HCT116 (cell line): ENCODE results near the gene MAF. TPM values are rescaled to one million over a fixed set of nuclear protein-coding genes. Genes with fewer than 3 reads are reported as not detected.

ENCODE experiments used
- ATAC-seq: fragments of 200-7000 bp; cut with Tn5 transposase; 2 replicates; pipeline ENCODE4 v1.9.1; 2020; ENCODE audit warnings: mild to moderate bottlenecking, moderate library complexity
- BruUV-seq: library from RNA; stranded (reverse); fragments of 400-500 nt; replicated peaks from 2 replicates; lab custom pipeline; 2021; lab: Mats Ljungman, UMichigan
- CTCF ChIA-PET: fragments of 300-600 bp; sonication (Branson Sonifier 250); formaldehyde crosslinking; loops from one replicate; lab custom pipeline; 2021; ENCODE audit warnings: antibody characterized with exemption; lab: Charles Lee
- POLR2A ChIA-PET: fragments of 300-600, 350-600 bp; sonication (Branson Sonifier 250); formaldehyde crosslinking; loops from one replicate; lab custom pipeline; 2021; ENCODE audit warnings: antibody characterized with exemption; lab: Charles Lee
- RAD21 ChIA-PET, 2 experiments: fragments of 300-600 bp; sonication (Branson Sonifier 250); formaldehyde crosslinking; loops; one replicate each; lab custom pipeline; 2023; ENCODE audit warnings: low total read pairs in 2 of 2; ENCODE audit not compliant: uncharacterized antibody in 2 of 2, unreplicated experiment in 2 of 2, low non-redundant PET in 1 of 2; lab: Charles Lee
- DNase-seq: peaks from one replicate; pipeline ENCODE4 v3.0.0-alpha.2; 2010; ENCODE audit warnings: low read depth, low spot score
- H2AFZ ChIP-seq: fragments of 200-600 bp; shearing (Covaris generic), sonication (generic); 2 replicates; pipeline ENCODE4 v1.6.1; 2017; ENCODE audit warnings: low read depth, mixed run types, mixed read lengths, antibody characterized with exemption, low read length; ENCODE audit not compliant: poor library complexity, severe bottlenecking
- H3K27ac ChIP-seq: 2 replicates; pipeline ENCODE4 v1.5.1; 2012; ENCODE audit warnings: low read depth, low read length
- H3K27me3 ChIP-seq: fragments of 200-600 bp; sonication (generic); 2 replicates; pipeline ENCODE4 v1.6.1; 2016; ENCODE audit warnings: mixed run types, low read length, mixed read lengths; ENCODE audit not compliant: insufficient read depth
- H3K36me3 ChIP-seq, 2 experiments: fragments of 200-500 bp in 1 of 2; fragments of 200-600 bp in 1 of 2; sonication (Bioruptor generic) in 1 of 2; sonication (generic) in 1 of 2; 2 replicates each; pipeline versions ENCODE4 v1.5.1 to v1.6.1; 2014 to 2016; ENCODE audit warnings: low read length in 2 of 2, inconsistent platforms in 1 of 2, mixed read lengths in 1 of 2, mixed run types in 1 of 2; ENCODE audit not compliant: insufficient read depth in 2 of 2, control insufficient read depth in 1 of 2
- H3K4me1 ChIP-seq, 2 experiments: fragments of 200-600 bp in 1 of 2; sonication (generic) in 1 of 2; 2 replicates each; pipeline versions ENCODE4 v1.5.1 to v1.6.1; 2012 to 2017; ENCODE audit warnings: low read length in 2 of 2, inconsistent platforms in 1 of 2, mild to moderate bottlenecking in 1 of 2, mixed read lengths in 1 of 2, mixed run types in 1 of 2, moderate library complexity in 1 of 2; ENCODE audit not compliant: insufficient read depth in 2 of 2, control insufficient read depth in 1 of 2
- H3K4me2 ChIP-seq: fragments of 200-600 bp; sonication (generic); 2 replicates; pipeline ENCODE4 v1.6.1; 2017; ENCODE audit warnings: mixed run types, low read length, mixed read lengths
- H3K4me3 ChIP-seq, 2 experiments: fragments of 200-600 bp in 1 of 2; sonication (generic) in 1 of 2; replicated peaks in 1 of 2; 2 replicates each; pipeline ENCODE4 v1.5.1; 2011 to 2016; ENCODE audit warnings: low read length in 2 of 2, control low read depth in 1 of 2, low read depth in 1 of 2, mild to moderate bottlenecking in 1 of 2, mixed read lengths in 1 of 2, mixed run types in 1 of 2
- H3K79me2 ChIP-seq: fragments of 200-600 bp; sonication (generic); 2 replicates; pipeline ENCODE4 v1.6.1; 2017; ENCODE audit warnings: mild to moderate bottlenecking, mixed run types, low read length, moderate library complexity, mixed read lengths; ENCODE audit not compliant: insufficient read depth
- H3K9ac ChIP-seq: fragments of 200-600 bp; sonication (generic); 2 replicates; pipeline ENCODE4 v1.6.1; 2016; ENCODE audit warnings: low read length, mixed read lengths
- H3K9me2 ChIP-seq: fragments of 200-600 bp; sonication (generic), shearing (Covaris generic); 2 replicates; pipeline ENCODE4 v1.6.1; 2017; ENCODE audit warnings: mixed run types, mild to moderate bottlenecking, moderate library complexity; ENCODE audit not compliant: insufficient read depth
- H3K9me3 ChIP-seq, 2 experiments: fragments of 200-500 bp in 1 of 2; fragments of 200-600 bp in 1 of 2; sonication (Bioruptor generic) in 1 of 2; sonication (generic) in 1 of 2; 2 replicates each; pipeline ENCODE4 v1.6.1; 2014 to 2017; ENCODE audit warnings: low read length in 2 of 2, mixed read lengths in 2 of 2, inconsistent platforms in 1 of 2, low read depth in 1 of 2, mild to moderate bottlenecking in 1 of 2, mixed run types in 1 of 2, moderate library complexity in 1 of 2; ENCODE audit not compliant: control insufficient read depth in 1 of 2, insufficient read depth in 1 of 2
- H4K20me1 ChIP-seq: fragments of 200-600 bp; sonication (generic), shearing (Covaris generic); 2 replicates; pipeline ENCODE4 v1.6.1; 2017; ENCODE audit warnings: mixed run types, mild to moderate bottlenecking, moderate library complexity; ENCODE audit not compliant: insufficient read depth
- CBX3 ChIP-seq: IDR thresholded peaks from 2 replicates; pipeline ENCODE4 v1.6.1; 2012; ENCODE audit warnings: low read depth
- CEBPB ChIP-seq: IDR thresholded peaks from 2 replicates; pipeline ENCODE4 v1.6.1; 2012; ENCODE audit warnings: low read depth
- ELF1 ChIP-seq: IDR thresholded peaks from 2 replicates; pipeline ENCODE4 v1.6.1; 2012; ENCODE audit warnings: low read depth, borderline replicate concordance
- EZH2phosphoT487 ChIP-seq: fragments of 200-600 bp; IDR thresholded peaks from 2 replicates; pipeline ENCODE4 v1.6.1; 2018; ENCODE audit warnings: antibody characterized with exemption, borderline replicate concordance
- POLR2A ChIP-seq: IDR thresholded peaks from 2 replicates; pipeline ENCODE4 v1.7.0; 2011; ENCODE audit warnings: borderline replicate concordance; ENCODE audit not compliant: insufficient read depth, insufficient read length; ENCODE audit errors: extremely low read depth
- RAD21 ChIP-seq: IDR thresholded peaks from 2 replicates; pipeline ENCODE4 v1.6.1; 2012; ENCODE audit warnings: low read depth, mild to moderate bottlenecking
- SP1 ChIP-seq: IDR thresholded peaks from 2 replicates; pipeline ENCODE4 v1.6.1; 2012; ENCODE audit warnings: low read depth
- SRF ChIP-seq: IDR thresholded peaks from 2 replicates; pipeline ENCODE4 v1.6.1; 2012; ENCODE audit warnings: low read depth
- TCF7L2 ChIP-seq: IDR thresholded peaks from 2 replicates; pipeline ENCODE4 v1.7.0; 2011; ENCODE audit warnings: borderline replicate concordance, inconsistent platforms; ENCODE audit not compliant: insufficient read depth, insufficient read length; ENCODE audit errors: extremely low read depth
- ZFX ChIP-seq: fragments of 450-650 bp; IDR thresholded peaks from 2 replicates; pipeline ENCODE4 v1.6.1; 2017
- intact Hi-C: fragments of 100-400 bp; cut with micrococcal nuclease; formaldehyde crosslinking; loops from 2 replicates; pipeline ENCODE4 v1.10.0; 2022
- total RNA-seq: library from RNA; stranded (reverse); gene quantifications from one replicate; pipeline ENCODE4 v1.2.1, GENCODE V29; 2021; ENCODE audit not compliant: unreplicated experiment
- TF ChIP-seq, protein P1 (sequence below): IDR thresholded peaks from 2 replicates; pipeline ENCODE4 v1.6.1; 2012
- TF ChIP-seq, protein P2 (sequence below): IDR thresholded peaks from 2 replicates; pipeline ENCODE4 v1.6.1; 2011; ENCODE audit warnings: mild to moderate bottlenecking, low read length, moderate library complexity; ENCODE audit not compliant: insufficient replicate concordance; ENCODE audit errors: extremely low read depth
- TF ChIP-seq, protein P3 (sequence below): IDR thresholded peaks from 2 replicates; pipeline ENCODE4 v1.6.1; 2012; ENCODE audit warnings: low read depth
- TF ChIP-seq, protein P4 (sequence below): IDR thresholded peaks from 2 replicates; pipeline ENCODE4 v1.6.1; 2012

The MAF gene
- total RNA-seq, 1 experiment from 2014 or later: 0.27 TPM

DNA sequence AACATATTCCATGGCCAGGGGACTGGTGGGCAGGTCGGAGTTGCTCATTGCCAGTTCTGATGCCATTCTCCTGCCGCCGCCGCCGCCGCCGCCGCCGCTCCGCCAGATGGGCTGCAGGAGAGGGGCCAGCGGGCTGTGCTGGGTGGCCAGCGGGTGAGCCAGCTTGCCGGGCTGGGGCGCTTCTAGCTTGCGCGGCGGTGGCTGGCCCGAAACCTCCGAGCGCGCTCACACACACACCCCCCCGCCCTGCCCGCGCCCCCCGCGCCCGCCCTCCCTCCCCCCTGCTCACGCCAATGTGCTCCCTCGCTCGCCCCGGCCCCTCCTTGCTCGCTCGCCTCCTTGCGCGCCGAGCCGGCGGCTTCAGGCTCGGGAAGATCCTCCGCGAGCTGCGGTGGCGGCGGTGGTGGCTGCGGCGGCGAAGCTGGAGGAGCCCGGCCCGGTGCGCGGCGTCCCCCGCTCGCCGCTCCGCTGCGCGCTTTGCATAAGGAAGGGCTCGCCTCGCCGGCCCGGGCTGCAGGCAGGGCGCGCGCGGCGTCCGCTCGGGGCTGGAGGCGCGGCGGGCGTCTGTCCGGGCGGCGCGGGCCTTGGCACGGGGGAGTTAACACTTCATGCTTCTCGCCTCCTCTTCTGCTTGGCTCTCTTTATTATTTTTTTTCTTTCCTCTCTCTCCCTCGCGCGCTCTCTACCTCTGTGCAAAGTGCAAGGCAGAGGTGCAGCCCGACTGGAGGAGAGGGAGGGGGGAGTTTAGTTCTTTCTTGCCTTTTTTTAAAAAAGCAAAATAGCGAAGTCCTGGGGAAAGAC is 500 bp downstream of the MAF start:
- no peak overlapping the region for H3K4me2 ChIP-seq
- no TSS peak for BruUV-seq
- no peak for ATAC-seq

More for the DNA sequence above, 500 bp downstream of the MAF start:
- intact Hi-C loops: no loop called here
- no peaks in the 10 kb centered on the region for H3K4me1 ChIP-seq
- no peak overlapping the region for H3K27ac ChIP-seq
- H3K36me3 ChIP-seq: no peaks in the 10 kb centered on the region
- peaks cover 9 to 32% of the 10 kb centered on the region in 2 experiments; a peak in 2 of 4 replicates for H3K9me3 ChIP-seq
- H3K9me2 ChIP-seq: no peaks in the 10 kb centered on the region
- H3K9ac ChIP-seq: no peak overlapping the region
- TF ChIP-seq, protein P1, sequence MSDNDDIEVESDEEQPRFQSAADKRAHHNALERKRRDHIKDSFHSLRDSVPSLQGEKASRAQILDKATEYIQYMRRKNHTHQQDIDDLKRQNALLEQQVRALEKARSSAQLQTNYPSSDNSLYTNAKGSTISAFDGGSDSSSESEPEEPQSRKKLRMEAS: no peak
- TF ChIP-seq, protein P2, sequence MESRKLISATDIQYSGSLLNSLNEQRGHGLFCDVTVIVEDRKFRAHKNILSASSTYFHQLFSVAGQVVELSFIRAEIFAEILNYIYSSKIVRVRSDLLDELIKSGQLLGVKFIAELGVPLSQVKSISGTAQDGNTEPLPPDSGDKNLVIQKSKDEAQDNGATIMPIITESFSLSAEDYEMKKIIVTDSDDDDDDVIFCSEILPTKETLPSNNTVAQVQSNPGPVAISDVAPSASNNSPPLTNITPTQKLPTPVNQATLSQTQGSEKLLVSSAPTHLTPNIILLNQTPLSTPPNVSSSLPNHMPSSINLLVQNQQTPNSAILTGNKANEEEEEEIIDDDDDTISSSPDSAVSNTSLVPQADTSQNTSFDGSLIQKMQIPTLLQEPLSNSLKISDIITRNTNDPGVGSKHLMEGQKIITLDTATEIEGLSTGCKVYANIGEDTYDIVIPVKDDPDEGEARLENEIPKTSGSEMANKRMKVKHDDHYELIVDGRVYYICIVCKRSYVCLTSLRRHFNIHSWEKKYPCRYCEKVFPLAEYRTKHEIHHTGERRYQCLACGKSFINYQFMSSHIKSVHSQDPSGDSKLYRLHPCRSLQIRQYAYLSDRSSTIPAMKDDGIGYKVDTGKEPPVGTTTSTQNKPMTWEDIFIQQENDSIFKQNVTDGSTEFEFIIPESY: no peak
- no peak for TF ChIP-seq POLR2A
- no peak for TF ChIP-seq CEBPB
- TF ChIP-seq, protein P3, sequence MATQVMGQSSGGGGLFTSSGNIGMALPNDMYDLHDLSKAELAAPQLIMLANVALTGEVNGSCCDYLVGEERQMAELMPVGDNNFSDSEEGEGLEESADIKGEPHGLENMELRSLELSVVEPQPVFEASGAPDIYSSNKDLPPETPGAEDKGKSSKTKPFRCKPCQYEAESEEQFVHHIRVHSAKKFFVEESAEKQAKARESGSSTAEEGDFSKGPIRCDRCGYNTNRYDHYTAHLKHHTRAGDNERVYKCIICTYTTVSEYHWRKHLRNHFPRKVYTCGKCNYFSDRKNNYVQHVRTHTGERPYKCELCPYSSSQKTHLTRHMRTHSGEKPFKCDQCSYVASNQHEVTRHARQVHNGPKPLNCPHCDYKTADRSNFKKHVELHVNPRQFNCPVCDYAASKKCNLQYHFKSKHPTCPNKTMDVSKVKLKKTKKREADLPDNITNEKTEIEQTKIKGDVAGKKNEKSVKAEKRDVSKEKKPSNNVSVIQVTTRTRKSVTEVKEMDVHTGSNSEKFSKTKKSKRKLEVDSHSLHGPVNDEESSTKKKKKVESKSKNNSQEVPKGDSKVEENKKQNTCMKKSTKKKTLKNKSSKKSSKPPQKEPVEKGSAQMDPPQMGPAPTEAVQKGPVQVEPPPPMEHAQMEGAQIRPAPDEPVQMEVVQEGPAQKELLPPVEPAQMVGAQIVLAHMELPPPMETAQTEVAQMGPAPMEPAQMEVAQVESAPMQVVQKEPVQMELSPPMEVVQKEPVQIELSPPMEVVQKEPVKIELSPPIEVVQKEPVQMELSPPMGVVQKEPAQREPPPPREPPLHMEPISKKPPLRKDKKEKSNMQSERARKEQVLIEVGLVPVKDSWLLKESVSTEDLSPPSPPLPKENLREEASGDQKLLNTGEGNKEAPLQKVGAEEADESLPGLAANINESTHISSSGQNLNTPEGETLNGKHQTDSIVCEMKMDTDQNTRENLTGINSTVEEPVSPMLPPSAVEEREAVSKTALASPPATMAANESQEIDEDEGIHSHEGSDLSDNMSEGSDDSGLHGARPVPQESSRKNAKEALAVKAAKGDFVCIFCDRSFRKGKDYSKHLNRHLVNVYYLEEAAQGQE: no peak
- TF ChIP-seq, protein P4, sequence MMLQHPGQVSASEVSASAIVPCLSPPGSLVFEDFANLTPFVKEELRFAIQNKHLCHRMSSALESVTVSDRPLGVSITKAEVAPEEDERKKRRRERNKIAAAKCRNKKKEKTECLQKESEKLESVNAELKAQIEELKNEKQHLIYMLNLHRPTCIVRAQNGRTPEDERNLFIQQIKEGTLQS: no peak
- TF ChIP-seq TCF7L2: no peak
- no peak for TF ChIP-seq SP1
- no peak for TF ChIP-seq EZH2phosphoT487
- no peak for TF ChIP-seq ELF1
- TF ChIP-seq CBX3: no peak
- TF ChIP-seq SRF: no peak
- TF ChIP-seq ZFX: no peak
- no peak for TF ChIP-seq RAD21
- TF ChIP-seq, all 23 proteins: peak for 0
- DNase-seq: no peak
- Histone ChIP-seq H4K20me1 (no peaks in the 10 kb centered on the region), H3K79me2 (no peaks in the 10 kb centered on the region), H3K27me3 (no peaks in the 10 kb centered on the region), H3K4me3 (no peak overlapping the region), H2AFZ (no peak overlapping the region)
- ChIA-PET POLR2A (no interaction called here), RAD21 (no interaction called here), CTCF (no interaction called here)
